Skeletal muscle tissue (tissue), 4 donors: Measurements from ENCODE around the gene TPH2. TPM values are rescaled to one million over a fixed set of nuclear protein-coding genes. Genes with fewer than 3 reads are reported as not detected.

Source experiments
- H3K27ac ChIP-seq: one replicate; pipeline ENCODE4 v1.7.0; 2013; ENCODE audit warnings: mild to moderate bottlenecking, low read depth, low read length, inconsistent platforms
- H3K27me3 ChIP-seq, 3 donors: one replicate each; pipeline ENCODE4 v1.7.0; 2013; ENCODE audit warnings: low read length in 3 of 3; ENCODE audit not compliant: control insufficient read depth in 3 of 3, insufficient read depth in 3 of 3
- H3K36me3 ChIP-seq, 3 donors: one replicate each; pipeline ENCODE4 v1.7.0; 2013; ENCODE audit warnings: low read length in 3 of 3; ENCODE audit not compliant: control insufficient read depth in 3 of 3, insufficient read depth in 3 of 3
- H3K4me1 ChIP-seq, 3 donors: one replicate each; pipeline ENCODE4 v1.7.0; 2013; ENCODE audit warnings: low read length in 3 of 3, mild to moderate bottlenecking in 3 of 3; ENCODE audit not compliant: control insufficient read depth in 3 of 3, insufficient read depth in 3 of 3
- H3K4me3 ChIP-seq, 3 donors: one replicate each; pipeline ENCODE4 v1.7.0; 2013; ENCODE audit warnings: low read length in 3 of 3
- H3K9ac ChIP-seq, 3 donors: one replicate each; pipeline ENCODE4 v1.7.0; 2013; ENCODE audit warnings: low read length in 3 of 3, mild to moderate bottlenecking in 3 of 3, moderate library complexity in 2 of 3, low read depth in 1 of 3
- H3K9me3 ChIP-seq, 3 donors: one replicate each; pipeline ENCODE4 v1.7.0; 2013; ENCODE audit warnings: low read length in 3 of 3; ENCODE audit not compliant: control insufficient read depth in 3 of 3
- total RNA-seq: library from RNA; depleted of rRNA; stranded (reverse); fragments of >200 nt; gene quantifications from one replicate; pipeline ENCODE4 v1.2.3, GENCODE V29; 2014
- donor health status: Osteomylitis.

The TPH2 gene
- total RNA-seq, 1 donor from 2014 or later = not detected

- Histone ChIP-seq H3K4me3 (no peak overlapping the region), H3K9me3 (no peaks in the 10 kb centered on the region), H3K4me1 (peaks cover 0 to 2% (median 0%) of the 10 kb centered on the region in 3 donors), H3K27ac (no peak overlapping the region), H3K9ac (no peak overlapping the region), H3K27me3 (peaks cover 11 to 14% (median 13%) of the 10 kb centered on the region in 3 donors), H3K36me3 (no peaks in the 10 kb centered on the region)
Observed at GRCh38 chr12:71942703-71943102, 4.1 kb downstream of the TPH2 start.

GRCh38 chr12:71945121-71945520, 6.5 kb downstream of the TPH2 start:
- no peak overlapping the region for H3K9ac ChIP-seq
- H3K27ac ChIP-seq = no peak overlapping the region
- peaks cover 7 to 11% (median 7%) of the 10 kb centered on the region in 3 donors for H3K27me3 ChIP-seq

GRCh38 chr12:71945883-71946282, 7.2 kb downstream of the TPH2 start:
- Histone ChIP-seq H3K27ac (no peak overlapping the region), H3K9ac (no peak overlapping the region), H3K4me1 (peaks cover 0 to 6% (median 0%) of the 10 kb centered on the region in 3 donors), H3K27me3 (peaks cover 7 to 8% (median 7%) of the 10 kb centered on the region in 3 donors), H3K9me3 (no peaks in the 10 kb centered on the region), H3K36me3 (no peaks in the 10 kb centered on the region), H3K4me3 (no peak overlapping the region)

More at GRCh38 chr12:71945121-71945520, 6.5 kb downstream of the TPH2 start:
- Histone ChIP-seq H3K4me1 (peaks cover 0 to 6% (median 0%) of the 10 kb centered on the region in 3 donors), H3K36me3 (no peaks in the 10 kb centered on the region), H3K9me3 (no peaks in the 10 kb centered on the region), H3K4me3 (no peak overlapping the region)

GRCh38 chr12:71947645-71948105, 9.0 kb downstream of the TPH2 start:
- H3K27ac ChIP-seq = no peak overlapping the region
- no peaks in the 10 kb centered on the region for H3K36me3 ChIP-seq
- peaks cover 3 to 7% (median 3%) of the 10 kb centered on the region in 3 donors for H3K27me3 ChIP-seq
- H3K9me3 ChIP-seq = no peaks in the 10 kb centered on the region
- no peak overlapping the region for H3K4me3 ChIP-seq
- H3K4me1 ChIP-seq = peaks cover 0 to 6% (median 0%) of the 10 kb centered on the region in 3 donors
- H3K9ac ChIP-seq = no peak overlapping the region

- Histone ChIP-seq H3K9ac (no peak overlapping the region), H3K4me1 (peaks cover 0 to 6% (median 0%) of the 10 kb centered on the region in 3 donors), H3K36me3 (no peaks in the 10 kb centered on the region), H3K4me3 (no peak overlapping the region), H3K27ac (no peak overlapping the region), H3K27me3 (peaks cover 3 to 7% (median 3%) of the 10 kb centered on the region in 3 donors), H3K9me3 (no peaks in the 10 kb centered on the region)
Observed at GRCh38 chr12:71948390-71948789, 9.7 kb downstream of the TPH2 start.

- Histone ChIP-seq H3K4me1 (peaks cover 0 to 6% (median 0%) of the 10 kb centered on the region in 3 donors), H3K36me3 (no peaks in the 10 kb centered on the region), H3K4me3 (no peak overlapping the region), H3K9ac (no peak overlapping the region), H3K27ac (no peak overlapping the region), H3K9me3 (no peaks in the 10 kb centered on the region), H3K27me3 (peaks cover 3 to 7% (median 3%) of the 10 kb centered on the region in 3 donors)
Observed at GRCh38 chr12:71949646-71950045, 11.0 kb downstream of the TPH2 start.

- Histone ChIP-seq H3K9ac (no peak overlapping the region), H3K9me3 (no peaks in the 10 kb centered on the region), H3K36me3 (no peaks in the 10 kb centered on the region), H3K27me3 (peaks cover 3 to 5% (median 3%) of the 10 kb centered on the region in 3 donors), H3K4me3 (no peak overlapping the region), H3K27ac (no peak overlapping the region), H3K4me1 (peaks cover 0 to 6% (median 0%) of the 10 kb centered on the region in 3 donors)
Observed at GRCh38 chr12:71950404-71950803, 11.8 kb downstream of the TPH2 start.

GRCh38 chr12:71950819-71951218, 12.2 kb downstream of the TPH2 start:
- Histone ChIP-seq H3K36me3 (no peaks in the 10 kb centered on the region), H3K9ac (no peak overlapping the region), H3K9me3 (no peaks in the 10 kb centered on the region), H3K4me3 (no peak overlapping the region), H3K27me3 (peaks cover 3 to 4% (median 3%) of the 10 kb centered on the region in 3 donors), H3K27ac (no peak overlapping the region), H3K4me1 (peaks cover 0 to 6% (median 0%) of the 10 kb centered on the region in 3 donors)

GRCh38 chr12:71954083-71954778, 15.6 kb downstream of the TPH2 start:
- no peak overlapping the region for H3K9ac ChIP-seq
- no peaks in the 10 kb centered on the region for H3K9me3 ChIP-seq
- no peaks in the 10 kb centered on the region for H3K27me3 ChIP-seq
- H3K4me3 ChIP-seq = no peak overlapping the region
- no peak overlapping the region for H3K27ac ChIP-seq
- no peaks in the 10 kb centered on the region for H3K36me3 ChIP-seq
- H3K4me1 ChIP-seq = no peaks in the 10 kb centered on the region

GRCh38 chr12:71954861-71955260, 16.2 kb downstream of the TPH2 start:
- Histone ChIP-seq H3K27ac (no peak overlapping the region), H3K4me3 (no peak overlapping the region), H3K9ac (no peak overlapping the region), H3K4me1 (no peaks in the 10 kb centered on the region), H3K27me3 (no peaks in the 10 kb centered on the region), H3K36me3 (no peaks in the 10 kb centered on the region), H3K9me3 (no peaks in the 10 kb centered on the region)
